Measurements from ENCODE around the gene DNASE2.

- TF ChIP-seq CHD1 (IDR thresholded peaks at IDR 0.05; ENCODE audit: low read depth, low read length) (no peak), YY1 (IDR thresholded peaks at IDR 0.05; ENCODE audit: low read depth, low read length) (no peak), HDAC2 (IDR thresholded peaks at IDR 0.05; ENCODE audit: borderline replicate concordance in 1 of 2, low read depth in 2 of 2, low read length in 2 of 2) (no peak), CTCF (IDR thresholded peaks at IDR 0.05; ENCODE audit: control extremely low read depth in 1 of 3, insufficient read depth in 1 of 3, low read depth in 1 of 3, low read length in 3 of 3) (no peak), ZNF274 (IDR thresholded peaks at IDR 0.05; ENCODE audit: borderline replicate concordance, extremely low read depth, low read length) (no peak), TCF12 (IDR thresholded peaks at IDR 0.05; ENCODE audit: low read depth, low read length) (no peak), EZH2 (IDR thresholded peaks at IDR 0.05; ENCODE audit: low read depth, low read length, severe bottlenecking) (no peak), CHD2 (IDR thresholded peaks at IDR 0.05; ENCODE audit: low read length) (no peak), TEAD4 (IDR thresholded peaks at IDR 0.05; ENCODE audit: low read depth, low read length) (no peak), RNF2 (IDR thresholded peaks at IDR 0.05; ENCODE audit: borderline replicate concordance, low read depth, low read length, missing control alignments, poor library complexity, severe bottlenecking) (no peak), NRF1 (IDR thresholded peaks at IDR 0.05; ENCODE audit: low read depth, low read length) (no peak)
Observed at GRCh38 chr19:12886969-12887747, 5.9 kb upstream of the DNASE2 start, which contains the start of gene KLF1.

Data from H1 (cell line).